HG03354 (cell line): ENCODE results near the gene SUSD4.
"Not testable (repeated sequence)": the region's sequence is repeated elsewhere in the genome, so short reads cannot be mapped to it uniquely, and the experiment has no call there.

ENCODE experiments used
- ATAC-seq: cut with Tn5 transposase; IDR thresholded peaks from one replicate; pipeline ENCODE4 v1.9.1; 2021; ENCODE audit warnings: mild to moderate bottlenecking; ENCODE audit not compliant: unreplicated experiment, poor library complexity, severe bottlenecking

The SUSD4 gene, protein sequence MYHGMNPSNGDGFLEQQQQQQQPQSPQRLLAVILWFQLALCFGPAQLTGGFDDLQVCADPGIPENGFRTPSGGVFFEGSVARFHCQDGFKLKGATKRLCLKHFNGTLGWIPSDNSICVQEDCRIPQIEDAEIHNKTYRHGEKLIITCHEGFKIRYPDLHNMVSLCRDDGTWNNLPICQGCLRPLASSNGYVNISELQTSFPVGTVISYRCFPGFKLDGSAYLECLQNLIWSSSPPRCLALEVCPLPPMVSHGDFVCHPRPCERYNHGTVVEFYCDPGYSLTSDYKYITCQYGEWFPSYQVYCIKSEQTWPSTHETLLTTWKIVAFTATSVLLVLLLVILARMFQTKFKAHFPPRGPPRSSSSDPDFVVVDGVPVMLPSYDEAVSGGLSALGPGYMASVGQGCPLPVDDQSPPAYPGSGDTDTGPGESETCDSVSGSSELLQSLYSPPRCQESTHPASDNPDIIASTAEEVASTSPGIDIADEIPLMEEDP

DNA sequence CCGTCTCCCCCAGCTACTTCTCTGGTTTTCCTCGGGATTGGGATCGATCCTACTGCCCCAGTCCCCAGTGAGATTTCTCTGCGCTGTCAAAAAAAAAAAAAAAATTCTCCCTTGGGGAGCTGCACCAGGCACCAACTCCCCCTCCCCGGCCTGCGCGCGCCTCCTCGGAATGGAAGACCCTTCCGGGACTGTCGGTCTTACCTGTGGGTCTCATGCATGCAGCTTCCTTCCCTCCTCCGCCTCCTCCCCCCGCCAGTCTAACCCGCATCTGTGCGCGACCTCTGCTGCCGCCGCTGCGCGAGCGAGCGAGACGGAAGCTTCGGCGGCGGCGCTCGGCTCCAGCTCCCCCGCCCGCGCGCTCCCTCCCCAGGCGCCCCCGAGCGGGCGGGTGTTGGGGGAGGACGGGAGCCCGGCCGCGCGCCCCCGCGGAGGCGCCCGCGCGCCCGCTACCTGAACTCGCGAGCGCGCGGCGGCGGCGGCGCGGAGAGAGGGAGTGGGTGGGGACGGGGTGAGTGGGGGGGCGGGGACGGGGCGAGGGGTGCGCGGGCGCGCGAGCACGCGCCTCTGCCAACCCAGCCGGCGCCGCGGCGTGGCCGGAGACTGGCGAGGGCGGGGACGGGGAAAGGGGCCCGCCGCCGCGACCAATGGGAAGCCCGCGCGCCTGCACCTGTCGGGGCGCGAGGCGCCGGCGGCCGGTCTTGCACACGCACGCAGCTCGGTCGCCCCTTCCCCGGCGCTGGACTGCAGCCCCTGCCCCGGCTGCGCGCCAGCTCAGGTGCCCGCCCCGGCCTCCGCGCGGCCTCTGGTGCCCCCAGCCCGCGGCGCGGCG, at the start of gene SUSD4:
Gene SUSD4, minus strand, starts transcription at position 321 of the 829 bp plus-strand sequence. CDS start 751 bp downstream, outside the sequence.
- peak; percentile 81 for ATAC-seq

DNA sequence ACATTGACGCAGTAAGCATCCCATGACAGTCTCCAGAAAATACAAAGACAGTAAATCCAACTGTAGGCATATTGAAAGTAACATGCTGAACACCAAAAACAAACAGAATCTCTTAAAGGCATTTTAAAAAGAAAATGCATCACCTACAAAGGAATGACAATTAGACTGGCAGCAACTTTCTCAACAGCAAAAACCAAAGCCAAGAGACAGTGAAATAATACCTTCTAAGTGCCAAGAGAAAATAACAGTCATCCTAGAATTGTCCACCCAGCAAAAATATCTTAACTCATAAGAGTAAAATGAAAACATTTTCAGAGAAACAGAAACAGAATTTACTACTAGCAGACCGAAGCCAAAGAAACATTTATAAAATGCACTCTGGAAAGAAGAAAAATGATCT, 49.2 kb upstream of the SUSD4 start:
- no peak for ATAC-seq

DNA sequence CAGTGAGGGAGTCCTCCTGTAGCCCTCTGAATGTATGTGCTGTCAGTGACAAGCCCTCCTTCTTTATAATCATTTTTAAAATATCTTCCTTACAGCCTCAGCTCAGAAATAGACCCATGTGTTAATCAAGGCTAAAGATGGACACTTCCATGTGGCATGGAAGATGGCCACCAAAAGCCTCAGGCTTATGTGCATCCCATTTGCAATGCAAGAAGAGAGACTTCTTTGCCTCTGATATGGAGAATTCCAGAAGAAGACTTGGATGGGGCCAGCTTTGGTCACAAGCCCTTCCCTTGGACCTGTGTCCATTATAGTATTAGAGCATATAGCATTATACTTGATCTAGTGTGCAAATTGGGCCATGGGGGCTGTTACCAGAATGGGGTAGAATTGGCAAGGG, 47.7 kb upstream of the SUSD4 start:
- ATAC-seq: no peak

DNA sequence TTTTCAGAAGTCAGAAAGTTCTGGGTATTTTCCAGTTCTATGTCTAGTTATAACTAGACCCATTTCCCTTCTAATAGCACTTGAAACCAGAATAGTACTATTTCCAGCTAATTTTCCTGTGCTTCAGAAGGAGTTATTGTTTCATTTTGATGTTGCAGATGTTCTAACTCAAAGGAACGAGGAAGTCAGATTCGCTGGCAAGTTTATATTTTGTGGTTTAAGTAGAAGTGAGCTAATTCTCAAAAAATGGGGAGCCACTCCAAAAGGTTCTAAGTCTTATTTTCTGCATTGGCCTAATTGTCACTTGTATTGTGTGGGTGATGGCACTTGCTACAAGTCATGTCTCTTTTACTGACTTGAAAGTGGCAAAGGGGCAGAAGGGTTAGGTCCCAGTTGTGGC, 47.3 kb upstream of the SUSD4 start:
- ATAC-seq: no peak

DNA sequence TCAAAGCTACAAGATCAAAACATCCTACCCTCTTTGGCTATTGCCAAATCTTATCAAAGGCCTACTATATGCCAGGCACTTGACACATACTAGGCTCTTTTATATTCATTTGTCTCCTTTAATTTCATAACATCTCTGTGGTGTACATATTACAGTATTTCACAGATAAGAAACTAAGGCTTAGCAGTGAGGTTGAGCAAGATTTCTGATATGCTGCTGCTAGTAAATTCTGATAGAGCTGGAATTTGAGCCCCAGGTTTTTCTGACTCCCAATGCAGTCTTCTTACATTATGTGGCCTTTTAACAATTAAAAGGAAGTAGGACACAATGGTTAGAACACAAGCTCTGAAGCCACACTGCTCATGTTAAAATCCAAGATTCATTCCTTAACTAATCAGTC, 46.1 kb upstream of the SUSD4 start:
- ATAC-seq: no peak

DNA sequence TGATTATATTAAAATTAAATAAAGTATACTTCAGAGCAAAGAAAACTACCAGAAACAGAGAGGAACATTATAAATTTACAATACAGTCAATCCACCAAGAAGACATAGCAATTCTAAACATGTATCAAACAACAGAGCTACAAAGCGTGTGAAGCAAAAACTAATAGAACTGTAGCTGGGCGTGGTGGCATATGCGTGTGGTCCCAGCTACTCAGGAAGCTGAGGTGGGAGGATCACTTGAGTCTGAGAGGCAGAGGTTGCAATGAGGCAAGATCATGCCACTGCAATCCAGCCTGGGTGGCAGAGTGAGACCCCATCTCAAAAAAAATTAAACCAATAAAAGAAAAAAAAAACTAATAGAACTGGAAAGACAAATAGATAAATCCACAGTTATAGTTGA, 41.5 kb upstream of the SUSD4 start:
- ATAC-seq: no peak

DNA sequence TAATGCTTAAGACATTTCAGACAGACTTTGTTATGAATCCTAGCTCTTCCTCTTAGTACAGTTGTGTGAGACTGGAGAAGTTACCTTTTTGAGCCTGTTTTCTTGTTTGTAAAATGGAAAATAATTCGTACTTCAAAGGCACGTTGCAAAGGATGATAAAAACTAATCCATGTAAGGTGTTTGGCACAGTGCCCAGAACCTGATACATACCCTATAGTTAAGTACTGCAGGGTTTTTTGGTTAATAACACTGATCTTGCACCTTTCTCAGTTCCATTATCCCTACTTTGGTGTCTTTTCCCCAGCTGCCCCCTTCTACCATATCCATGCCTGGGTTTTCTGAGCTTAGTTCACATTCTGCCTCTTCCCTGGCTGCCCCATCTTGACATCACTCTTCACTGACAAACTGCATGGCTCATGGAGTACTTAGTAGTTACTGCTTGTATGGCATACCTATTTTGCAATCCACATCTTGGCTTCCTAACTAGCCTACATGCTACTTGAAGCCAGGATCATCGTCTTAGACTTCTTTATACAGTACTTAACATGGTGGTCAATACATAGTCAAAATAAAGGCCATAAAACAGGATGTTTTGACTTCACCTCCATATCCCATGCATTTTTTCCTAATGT, 39.3 kb upstream of the SUSD4 start:
- no peak for ATAC-seq

DNA sequence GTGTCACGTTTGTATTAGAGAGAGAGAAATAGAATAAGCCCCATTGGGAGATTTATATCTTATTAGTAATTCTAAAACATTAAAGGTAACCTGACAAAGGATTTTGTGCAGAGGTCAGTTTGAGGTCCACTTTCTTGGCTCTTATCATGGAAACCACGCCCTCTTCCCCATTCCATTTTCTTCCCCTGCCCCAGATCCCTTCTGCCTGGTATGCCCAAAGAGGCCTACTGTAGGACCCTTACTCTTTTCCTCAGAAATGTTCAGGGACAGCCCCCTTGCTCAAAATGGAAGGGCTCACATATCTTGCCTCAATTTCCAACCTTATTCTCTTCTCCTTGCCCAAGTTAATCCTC, 38.8 kb upstream of the SUSD4 start:
- no peak for ATAC-seq

DNA sequence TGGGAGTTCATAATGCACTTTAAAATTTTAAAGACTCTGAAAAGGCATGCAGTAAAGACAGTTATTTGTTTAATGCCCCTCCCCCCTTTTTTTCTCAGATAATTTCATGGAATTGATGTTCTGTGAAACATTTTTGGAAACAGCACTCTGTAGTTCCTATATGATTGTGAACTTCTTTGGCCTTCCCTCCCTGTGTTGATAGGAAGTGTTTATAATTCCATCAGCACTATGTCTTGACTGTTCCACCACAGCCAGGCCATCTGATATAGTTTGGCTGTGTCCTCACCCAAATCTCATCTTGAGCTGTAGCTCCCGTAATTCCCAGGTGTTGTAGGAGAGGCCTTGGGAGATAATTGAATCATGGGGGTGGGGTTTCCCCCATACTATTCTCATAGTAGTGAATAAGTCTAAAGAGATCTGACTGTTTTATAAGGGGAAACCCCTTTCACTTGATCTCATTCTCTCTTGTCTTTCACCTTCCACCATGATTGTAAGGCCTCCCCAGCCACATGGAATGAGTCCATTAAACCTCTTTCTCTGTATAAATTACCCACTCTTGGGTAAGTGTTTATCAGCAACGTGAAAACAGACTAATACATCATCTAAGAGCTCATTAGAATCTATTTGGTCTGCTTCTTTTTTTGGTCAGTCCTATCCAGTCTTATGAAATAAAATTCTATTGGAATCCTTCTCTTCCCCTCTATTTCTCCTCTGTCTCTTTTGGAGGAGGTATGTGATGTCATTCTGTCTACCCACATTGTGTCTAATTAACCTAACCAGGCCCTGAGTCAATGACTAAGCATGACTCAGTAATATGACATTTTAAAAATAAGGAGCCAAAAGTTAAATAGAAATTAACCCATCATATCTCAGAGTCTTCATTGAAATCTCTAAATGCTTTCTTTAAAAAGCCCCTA, 38.2 kb upstream of the SUSD4 start:
- no peak for ATAC-seq

DNA sequence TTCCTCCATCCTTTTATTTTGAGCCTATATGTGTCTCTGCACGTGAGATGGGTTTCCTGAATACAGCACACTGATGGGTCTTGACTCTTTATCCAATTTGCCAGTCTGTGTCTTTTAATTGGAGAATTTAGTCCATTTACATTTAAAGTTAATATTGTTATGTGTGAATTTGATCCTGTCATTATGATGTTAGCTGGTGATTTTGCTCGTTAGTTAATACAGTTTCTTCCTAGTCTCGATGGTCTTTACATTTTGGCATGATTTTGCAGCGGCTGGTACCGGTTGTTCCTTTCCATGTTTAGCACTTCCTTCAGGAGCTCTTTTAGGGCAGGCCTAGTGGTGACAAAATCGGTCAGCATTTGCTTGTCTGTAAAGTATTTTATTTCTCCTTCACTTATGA, 35.4 kb upstream of the SUSD4 start:
- not testable (repeated sequence) for ATAC-seq

DNA sequence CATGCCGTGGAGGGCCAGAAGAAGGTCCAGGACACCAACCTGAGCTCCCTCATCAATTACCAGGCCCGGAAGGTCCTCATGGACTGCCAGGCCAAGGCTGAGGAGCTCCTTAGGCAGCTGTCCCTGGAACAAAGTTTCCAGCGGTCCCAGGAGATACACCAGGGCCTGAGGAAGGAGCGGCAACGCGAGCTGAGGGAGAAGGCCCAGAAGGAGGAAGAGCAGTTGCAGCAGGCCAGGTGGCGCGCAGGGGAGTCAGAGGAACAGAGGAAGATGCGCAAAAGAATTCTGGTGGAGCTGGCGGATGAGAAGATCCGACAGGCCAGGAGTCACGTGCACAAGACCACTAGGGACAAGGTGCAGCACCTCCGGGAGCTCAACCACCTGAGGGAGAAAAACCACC, 30.7 kb upstream of the SUSD4 start:
- ATAC-seq: no peak

DNA sequence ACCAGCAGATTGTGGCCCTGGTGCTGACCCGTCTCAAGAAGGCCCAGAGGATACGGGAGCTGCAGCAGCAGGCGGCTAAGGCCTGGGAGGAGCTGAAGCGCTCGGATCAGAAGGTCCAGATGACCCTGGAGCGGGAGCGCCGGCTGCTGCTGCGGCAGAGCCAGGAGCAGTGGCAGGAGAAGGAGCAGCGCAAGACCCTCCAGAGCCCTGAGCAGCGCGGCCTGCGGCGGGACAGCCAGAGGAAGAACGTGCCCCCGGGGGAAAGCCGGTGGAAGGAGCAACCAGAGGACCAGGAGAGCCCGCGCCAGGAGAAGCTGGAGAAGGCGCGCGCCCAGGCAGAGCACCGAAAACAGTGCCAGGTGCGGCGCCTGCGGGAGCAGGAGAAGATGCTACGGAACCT, 30.3 kb upstream of the SUSD4 start:
- ATAC-seq: no peak

DNA sequence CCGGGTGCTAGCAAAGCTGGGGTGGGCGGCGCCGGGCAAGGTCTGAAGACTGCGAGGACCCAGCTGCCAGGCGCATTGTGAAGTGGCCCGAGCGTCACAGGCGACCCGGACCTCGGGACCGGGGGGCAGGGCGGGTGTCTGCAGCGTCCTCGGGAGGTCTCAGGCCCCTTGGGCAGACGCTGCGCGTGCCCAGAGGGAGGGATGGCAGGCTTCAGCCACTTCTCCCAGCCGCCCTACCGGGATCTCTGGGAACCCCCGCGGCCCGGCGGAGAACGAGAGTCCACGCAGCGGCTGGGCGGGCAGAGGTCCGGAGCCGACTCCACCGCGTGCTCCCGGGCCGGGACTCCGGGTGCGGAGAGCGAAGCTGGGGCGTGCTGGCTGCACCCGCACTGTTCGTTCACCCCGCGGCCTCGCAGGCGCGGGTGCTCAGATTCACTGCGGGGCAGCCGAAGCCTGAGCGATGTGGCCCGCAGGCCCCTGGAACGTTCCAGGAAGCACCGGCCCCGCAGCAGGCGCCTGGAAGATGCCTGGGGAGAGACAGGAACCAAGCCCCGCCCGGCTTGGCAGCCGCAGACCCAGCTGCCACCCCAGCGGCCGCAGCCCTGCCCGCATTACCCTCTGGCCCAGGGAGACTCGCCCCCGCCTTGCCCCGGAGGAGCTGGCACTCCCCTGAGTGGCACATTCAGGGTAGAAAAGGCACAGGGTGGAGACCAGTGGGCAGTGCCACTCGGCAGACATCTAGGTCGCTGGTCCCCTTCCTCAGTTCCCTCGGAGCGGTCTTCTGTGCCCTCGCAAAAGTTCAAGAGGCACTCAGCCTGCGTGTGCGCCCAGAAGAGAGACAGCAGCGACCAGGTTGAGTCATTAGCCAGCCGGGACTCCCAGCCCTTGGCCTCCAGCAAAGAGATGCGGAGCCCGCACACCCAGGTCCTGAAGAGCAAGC, 29.6 kb upstream of the SUSD4 start, which contains the start of gene CCDC185:
Gene CCDC185, plus strand, starts transcription at position 141 of the 940 bp plus-strand sequence. Its CDS starts 61 bp downstream, at position 202.
- no peak for ATAC-seq

DNA sequence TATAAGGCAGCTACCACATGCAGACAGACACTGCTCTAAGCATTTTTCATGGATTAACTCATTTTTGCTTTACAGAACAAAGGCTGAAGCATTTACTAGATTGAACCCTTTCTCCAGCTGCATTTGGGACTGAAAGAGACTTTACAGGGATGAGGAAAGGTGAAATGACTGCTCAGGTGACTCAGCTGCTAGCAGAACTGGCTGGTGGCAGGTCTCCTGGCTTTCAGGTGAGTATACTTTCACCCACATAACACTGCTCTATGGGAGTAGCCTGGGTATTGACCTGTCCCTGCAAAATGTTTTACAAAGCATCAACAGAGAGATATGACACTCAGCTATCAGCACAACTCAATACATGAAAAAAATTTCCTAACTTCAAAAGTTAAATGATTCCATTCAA, 26.6 kb upstream of the SUSD4 start:
- no peak for ATAC-seq

DNA sequence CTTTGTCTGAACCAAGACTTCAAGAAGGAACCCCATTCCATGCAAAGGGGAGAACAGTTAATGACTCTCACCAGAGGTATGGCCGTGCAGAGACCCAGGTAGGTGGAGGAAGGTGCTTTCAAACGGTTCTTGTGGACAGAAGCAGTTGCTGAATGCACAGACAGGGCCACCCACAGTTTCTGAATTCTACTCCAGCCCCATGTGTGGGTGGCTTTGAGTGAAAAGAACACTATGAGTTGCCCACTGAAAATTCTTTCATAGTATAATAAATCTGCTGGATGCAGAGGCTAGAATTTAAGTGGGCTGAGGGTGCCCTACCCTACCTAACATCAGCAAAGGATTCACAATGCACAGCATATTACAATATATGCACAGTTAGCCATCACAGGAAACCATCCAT, 22.0 kb upstream of the SUSD4 start:
- no peak for ATAC-seq

DNA sequence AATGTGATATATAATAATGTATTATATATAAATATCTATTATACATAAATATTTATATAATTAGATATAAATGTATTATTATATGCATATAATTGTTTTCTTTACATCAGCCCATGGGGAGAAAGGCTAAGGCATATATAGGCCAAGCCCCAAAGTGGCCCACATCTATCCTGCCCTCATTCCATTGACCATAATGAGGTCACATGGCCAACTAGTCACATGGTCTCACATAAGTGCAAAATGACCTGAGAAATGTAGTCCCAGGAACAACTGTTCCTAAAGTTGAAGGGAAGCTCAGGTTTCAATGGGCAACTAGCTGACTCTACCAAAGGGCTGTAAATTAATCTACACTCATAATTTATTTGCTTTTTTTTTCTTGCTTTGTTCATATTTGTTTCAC, 14.8 kb upstream of the SUSD4 start:
- ATAC-seq: no peak

DNA sequence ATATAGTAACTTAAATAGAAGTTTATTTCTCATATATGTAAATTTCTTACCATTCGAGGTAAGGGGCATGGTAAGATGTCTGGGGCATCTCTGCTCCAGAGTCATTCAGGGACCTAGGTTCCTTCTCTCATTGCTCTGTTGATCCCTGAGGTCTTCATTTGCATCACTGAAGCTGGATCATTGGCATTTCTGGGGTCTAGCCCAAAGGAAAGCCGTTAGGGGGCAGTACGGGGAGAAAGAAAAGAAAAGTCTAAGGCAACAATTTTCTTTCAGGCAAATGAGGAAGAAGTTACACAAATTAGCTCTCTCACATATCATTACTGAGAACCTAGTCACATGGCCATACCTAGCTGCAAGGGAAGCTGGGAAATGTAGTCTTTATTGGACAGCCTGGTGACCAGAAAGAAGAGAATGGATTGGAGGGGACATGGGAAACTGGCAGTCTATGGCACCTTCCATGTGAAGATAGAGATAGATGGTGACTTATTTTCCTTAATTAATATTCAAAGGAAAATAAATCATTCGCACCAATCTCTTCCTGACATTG, 10.2 kb upstream of the SUSD4 start:
- no peak for ATAC-seq
